Inferior parietal cortex (tissue), 1 donor: Measurements from ENCODE around the gene MUS81.
"Not testable (repeated sequence)": the region's sequence is repeated elsewhere in the genome, so short reads cannot be mapped to it uniquely, and the experiment has no call there.

ENCODE experiments used
- DNase-seq: peaks from one replicate; pipeline ENCODE4 v3.0.0-alpha.2; 2016; ENCODE audit errors: extremely low spot score

Gene MUS81

DNA sequence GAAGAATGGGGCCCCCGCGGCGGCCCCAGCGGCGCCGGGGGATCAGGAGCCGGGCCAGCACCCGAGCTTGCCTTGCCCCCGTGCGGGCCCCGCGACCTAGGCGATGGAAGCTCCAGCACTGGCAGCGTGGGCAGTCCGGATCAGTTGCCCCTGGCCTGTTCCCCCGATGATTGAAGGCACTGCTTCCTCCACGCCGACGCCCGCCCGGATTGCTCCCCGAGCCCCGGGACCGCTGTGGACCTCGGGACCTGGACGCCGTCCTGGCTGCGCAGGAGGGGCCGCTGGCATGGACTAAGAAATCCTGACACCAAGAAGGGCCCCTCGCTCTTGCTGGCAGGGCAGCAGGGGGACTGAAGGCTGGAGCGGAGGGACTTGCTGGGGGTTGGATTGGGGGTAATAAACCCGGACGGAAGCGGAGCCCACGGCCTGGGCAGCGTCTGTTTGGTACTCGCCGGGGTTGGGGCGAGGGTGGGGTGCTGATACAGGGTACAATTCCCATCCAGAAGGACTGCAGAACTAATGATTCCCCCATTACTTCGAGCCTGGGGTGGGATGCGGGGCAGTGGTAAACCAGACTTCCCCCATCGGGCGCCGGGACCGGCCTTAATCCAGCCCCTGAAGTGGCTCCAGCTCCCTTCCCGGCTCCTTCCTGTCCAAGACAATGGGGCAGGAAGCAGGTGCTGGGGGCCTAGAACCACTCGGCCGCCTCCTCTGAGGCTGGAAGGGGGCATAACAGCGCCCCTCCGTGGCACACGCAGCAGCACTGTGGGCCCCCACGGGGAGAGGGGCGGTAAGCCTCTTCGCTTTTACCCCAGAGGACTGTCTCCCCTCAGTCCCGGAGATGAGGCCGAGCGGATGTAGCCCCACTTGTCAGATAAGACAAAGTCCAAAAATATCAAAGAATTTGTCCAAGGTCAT, 31.2 kb downstream of the MUS81 start:
- DNase-seq, result no peak

DNA sequence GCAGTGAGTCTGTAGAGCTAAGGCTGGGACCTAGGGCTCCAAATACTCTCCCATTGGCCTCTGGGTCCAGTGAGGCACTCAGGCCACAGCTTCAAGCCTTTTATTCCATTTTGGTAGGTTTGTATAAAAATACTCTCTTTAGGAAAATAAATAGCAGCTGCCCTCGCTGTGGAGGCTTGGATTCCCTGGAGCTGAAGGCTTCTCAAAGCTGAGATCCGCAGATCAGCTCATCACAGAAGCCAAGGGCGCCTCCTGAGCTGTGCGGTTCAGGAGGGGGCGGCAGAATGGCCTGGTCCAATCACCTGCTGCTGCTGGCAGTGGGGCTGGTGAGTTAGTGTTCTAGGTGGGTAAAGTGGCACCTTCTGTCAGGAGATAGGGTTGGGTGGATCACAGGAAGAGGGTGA, 31.9 kb downstream of the MUS81 start:
- DNase-seq, result not testable (repeated sequence)

GRCh38 chr11:65892661-65893317, 32.6 kb downstream of the MUS81 start:
- no peak for DNase-seq

DNA sequence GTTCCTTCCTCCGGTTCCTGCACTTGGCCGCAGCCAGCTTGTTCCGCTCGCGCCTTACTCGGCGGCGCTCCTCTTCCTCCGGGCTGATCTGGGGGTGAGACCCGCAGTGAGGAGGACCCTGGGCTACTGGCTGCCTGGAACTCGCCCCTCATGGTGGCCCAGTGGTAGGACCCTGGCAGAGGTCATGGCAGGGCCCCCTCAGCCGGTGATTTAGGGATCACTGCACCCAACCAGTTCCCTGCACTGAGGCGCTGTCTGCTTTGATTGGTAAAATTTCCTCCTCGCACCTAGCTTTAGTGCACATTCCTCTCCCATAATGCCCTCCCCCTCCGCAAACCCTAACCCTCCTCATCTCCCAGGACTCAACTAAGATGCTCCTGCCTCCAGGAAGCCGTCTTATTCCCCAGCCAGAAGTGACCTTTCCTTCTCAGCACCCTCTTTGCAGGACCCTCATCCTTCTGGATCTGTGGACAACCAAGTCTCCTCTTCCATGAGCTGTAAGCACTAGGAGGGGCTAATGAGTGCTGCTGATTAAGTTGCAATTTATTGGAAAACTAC, 33.9 kb downstream of the MUS81 start:
- DNase-seq, result no peak

DNA sequence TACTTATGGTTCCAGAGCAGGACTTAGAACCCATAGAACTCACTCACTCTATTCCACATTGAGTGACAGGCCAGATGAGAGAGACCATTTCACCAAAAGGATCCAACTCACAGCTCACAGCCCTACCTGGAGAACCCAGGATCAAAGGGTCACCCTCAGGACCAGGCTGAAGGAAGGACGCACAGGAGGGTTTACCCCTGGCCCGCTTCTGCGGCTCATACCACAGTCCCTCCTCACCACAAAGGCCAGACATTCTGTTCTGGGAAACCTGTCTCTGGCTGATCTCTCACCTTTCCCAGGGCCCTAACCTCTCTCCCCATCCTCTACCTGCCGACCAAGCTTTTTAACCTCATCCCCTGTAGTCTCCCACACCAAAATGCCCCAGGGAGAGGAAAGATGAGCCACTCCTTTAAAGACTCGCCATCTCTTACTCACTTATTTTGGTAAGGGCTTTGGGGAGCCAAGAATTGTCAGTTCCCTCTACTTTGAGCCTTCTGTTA, 35.3 kb downstream of the MUS81 start:
- DNase-seq, result no peak

DNA sequence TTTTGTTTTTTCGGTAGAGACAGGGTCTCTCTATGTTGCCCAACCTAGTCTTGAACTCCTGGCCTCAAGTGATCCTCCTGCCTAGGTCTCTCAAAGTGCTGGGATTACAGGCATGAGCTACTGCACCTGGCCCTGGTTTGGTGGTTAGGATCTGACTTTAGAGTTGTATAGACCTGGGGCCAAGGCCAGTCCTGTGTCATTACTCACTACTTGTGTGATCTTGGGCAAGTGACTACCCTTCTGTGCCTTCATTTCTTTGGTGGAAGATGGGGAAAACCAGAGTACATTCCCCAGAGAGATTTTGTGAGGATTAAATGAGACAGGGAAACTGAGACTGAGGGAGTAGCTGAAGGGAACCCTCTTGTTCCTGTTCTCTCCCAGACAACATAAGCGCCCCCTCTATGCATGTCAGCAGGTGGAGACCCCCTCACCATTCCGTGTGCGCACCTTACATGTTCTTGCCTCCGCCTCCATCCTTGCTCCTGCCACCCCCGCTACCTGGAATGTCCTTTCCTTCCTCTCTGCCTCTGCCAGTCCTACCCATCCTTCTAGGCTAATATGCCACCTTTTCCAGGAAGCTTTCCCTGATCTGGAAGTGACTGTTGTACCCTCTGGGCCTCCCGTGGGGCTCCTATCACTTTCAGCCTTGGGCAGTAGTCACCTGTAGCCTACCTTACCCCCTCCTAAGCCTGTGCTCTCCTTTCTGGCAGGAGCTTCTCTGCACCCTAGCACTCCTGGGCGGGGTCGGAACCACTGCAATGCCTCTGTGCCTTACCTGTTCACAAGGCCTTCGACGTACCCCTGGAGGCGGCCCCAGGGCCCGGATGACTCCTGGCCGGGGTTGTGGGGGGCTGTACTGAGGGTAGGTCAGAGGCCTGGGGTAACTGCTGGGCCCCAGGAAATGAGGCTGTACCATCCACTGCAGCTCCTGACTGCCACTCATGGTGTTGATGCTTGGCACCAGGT, 36.1 kb downstream of the MUS81 start:
- no peak for DNase-seq

GRCh38 chr11:65897020-65897471, 36.8 kb downstream of the MUS81 start:
- DNase-seq, result no peak

- no peak for DNase-seq
Observed at GRCh38 chr11:65898656-65899355, 38.6 kb downstream of the MUS81 start.

DNA sequence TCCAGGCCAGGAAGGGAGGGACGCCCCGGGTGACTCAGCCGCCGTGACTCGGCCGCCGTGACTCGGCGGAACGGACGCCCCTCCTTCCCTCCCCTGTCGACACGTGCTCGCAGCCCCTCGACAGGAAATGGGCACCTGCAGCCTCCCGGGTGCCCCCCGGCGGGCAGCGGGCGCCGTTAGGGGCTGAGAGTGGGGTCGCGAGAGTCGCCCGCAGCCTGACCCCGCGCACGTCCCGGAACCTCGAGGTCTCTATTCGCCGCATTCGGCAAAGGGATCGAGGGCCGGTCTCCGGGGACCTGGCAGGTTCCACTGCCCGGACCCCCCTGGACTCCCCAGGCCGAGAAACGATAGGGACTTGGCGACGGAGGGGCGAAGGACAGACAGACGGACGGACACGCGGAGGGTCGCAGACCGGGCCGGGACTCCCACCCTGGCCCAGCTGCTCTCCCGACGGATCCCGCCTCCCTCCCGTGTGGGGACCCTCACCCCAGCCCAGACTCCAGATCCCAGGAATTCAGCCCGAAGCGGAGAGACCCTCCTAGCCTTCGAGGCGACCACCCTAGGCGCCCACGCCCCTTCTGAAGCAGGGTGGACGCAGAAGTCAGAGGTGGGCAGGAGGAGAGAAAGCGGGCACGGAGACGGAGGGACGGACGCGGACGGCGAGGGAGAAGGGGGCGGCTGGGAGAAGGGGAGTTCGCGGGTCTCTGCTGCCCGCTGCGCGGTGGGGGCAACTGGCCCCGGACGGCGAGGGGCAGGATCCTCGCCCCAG, 39.3 kb downstream of the MUS81 start:
- no peak for DNase-seq

GRCh38 chr11:65900125-65900898, 40.1 kb downstream of the MUS81 start, which contains the start of gene FOSL1:
TSS of gene FOSL1 (minus strand) at chr11:65900388. CDS start at chr11:65900339, 49 bp downstream.
- peak; percentile 42 for DNase-seq

- DNase-seq, result no peak
Observed at GRCh38 chr11:65900899-65901180, 40.6 kb downstream of the MUS81 start.

GRCh38 chr11:65903068-65903481, 42.8 kb downstream of the MUS81 start:
- no peak for DNase-seq

GRCh38 chr11:65903715-65904114, 43.5 kb downstream of the MUS81 start:
- DNase-seq, result no peak

GRCh38 chr11:65906602-65907001, 46.4 kb downstream of the MUS81 start:
- DNase-seq, result no peak

- DNase-seq, result no peak
Observed at GRCh38 chr11:65907878-65908277, 47.6 kb downstream of the MUS81 start.

DNA sequence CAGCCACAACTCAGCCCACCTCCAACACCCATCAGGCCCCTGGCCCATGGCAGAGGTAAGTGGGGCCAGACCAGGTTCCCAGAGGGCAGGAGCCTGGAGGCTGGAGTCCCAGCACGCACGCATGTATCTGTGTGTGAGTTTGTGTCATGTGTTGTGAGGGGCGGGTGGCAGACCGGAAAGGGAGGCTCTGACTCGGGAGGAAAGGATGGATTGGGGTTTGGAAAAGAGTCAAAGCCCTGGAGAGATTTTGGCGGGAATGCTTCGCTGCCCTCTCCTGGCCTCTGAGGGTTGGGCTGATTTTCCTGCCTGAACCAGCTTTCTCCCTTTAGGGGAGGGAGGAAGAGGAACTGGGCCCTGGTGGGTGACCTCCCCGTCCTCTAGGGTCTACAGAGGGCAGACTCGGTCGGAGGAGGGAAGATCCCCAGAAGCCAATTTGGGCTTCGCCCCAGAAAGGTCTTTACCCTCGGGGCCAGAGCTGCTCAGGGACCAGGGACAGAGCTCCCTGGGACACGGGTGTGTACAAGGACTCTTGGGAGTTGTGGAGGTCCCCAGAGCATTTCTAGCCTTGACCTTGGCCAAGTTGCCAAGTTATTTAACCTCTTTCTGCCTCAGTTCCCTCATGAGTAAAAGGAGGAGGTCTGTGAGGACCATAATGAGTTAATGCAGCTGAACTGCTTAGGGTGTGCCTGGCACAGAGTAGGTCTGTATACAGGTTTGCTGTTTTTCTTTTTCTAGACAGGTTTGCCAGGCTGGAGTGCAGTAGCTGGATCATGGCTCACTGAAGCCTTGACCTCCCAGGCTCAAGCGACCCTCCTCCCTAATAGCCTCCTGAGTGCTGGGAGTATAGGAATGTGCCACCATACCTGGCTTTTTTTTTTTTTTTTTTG, 51.7 kb downstream of the MUS81 start:
- no peak for DNase-seq

DNA sequence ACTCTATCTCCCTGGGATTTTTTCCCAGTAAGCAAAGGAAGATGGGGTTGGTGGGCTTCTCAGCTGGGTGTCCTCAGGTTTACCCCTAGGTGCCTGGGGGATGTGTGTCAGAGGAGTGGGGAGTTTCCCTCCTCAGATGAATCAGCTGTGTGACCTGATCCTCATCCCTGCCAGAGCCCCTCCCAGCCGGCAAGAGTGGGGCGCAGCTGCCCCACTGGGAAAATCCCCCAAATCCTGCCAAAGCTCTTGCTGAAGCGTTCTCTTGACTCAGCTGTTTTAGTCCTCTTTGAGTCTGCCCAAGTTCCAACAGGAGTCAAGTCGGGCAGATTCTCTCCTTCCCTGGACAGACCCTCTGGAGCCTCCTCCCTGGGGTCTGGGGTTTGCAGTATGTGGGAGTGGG, 52.6 kb downstream of the MUS81 start:
- DNase-seq, result no peak

- DNase-seq, result no peak
Observed at GRCh38 chr11:65915101-65915820, 55.0 kb downstream of the MUS81 start.
